HT1080 (cell line): ENCODE data around the gene RAD50. TPM values are rescaled to one million over a fixed set of nuclear protein-coding genes. Genes with fewer than 3 reads are reported as not detected.
"Not testable (repeated sequence)": the region's sequence is repeated elsewhere in the genome, so short reads cannot be mapped to it uniquely, and the experiment has no call there.

Experiments used
- DNase-seq: peaks from one replicate; pipeline ENCODE4 v3.0.0-alpha.2; 2015; ENCODE audit warnings: low read depth
- polyA plus RNA-seq, 2 experiments: library from polyadenylated mRNA; depleted of rRNA; stranded (reverse); fragments of >200 nt; gene quantifications; 2 replicates each; pipeline ENCODE4 v1.2.3, GENCODE V29; 2015
- total RNA-seq: library from RNA; depleted of rRNA; stranded (reverse); fragments of >200 nt; shearing (Covaris generic); gene quantifications from 2 replicates; pipeline ENCODE4 v1.2.3, GENCODE V29; 2014; rRNA removed

Gene RAD50
- 10.8 and 12.1 TPM in 2 replicates for total RNA-seq
- polyA plus RNA-seq (2015; cell fraction: cytosol; rRNA removed): 7.7 and 12.3 TPM in 2 replicates
- polyA plus RNA-seq (2015; cell fraction: nucleus; rRNA removed): 20.5 and 20.6 TPM in 2 replicates

GRCh38 chr5:132556763-132557477, at the start of gene RAD50:
TSS of gene RAD50 (plus strand) at chr5:132556977. CDS start at chr5:132557325, 348 bp downstream.
- peak; percentile 70 for DNase-seq

- peak; percentile 33 for DNase-seq
Observed at GRCh38 chr5:132510076-132510475, 46.7 kb upstream of the RAD50 start.

- DNase-seq: not testable (repeated sequence)
Observed at GRCh38 chr5:132513618-132514336, 43.0 kb upstream of the RAD50 start.

- not testable (repeated sequence) for DNase-seq
Observed at GRCh38 chr5:132522067-132522466, 34.7 kb upstream of the RAD50 start.

GRCh38 chr5:132524877-132525276, 31.9 kb upstream of the RAD50 start:
- not testable (repeated sequence) for DNase-seq

GRCh38 chr5:132525299-132525724, 31.5 kb upstream of the RAD50 start:
- no peak for DNase-seq

GRCh38 chr5:132526290-132526973, 30.3 kb upstream of the RAD50 start:
- DNase-seq: peak; percentile 61

- peak; percentile 7 for DNase-seq
Observed at GRCh38 chr5:132526974-132527564, 29.7 kb upstream of the RAD50 start.

GRCh38 chr5:132528021-132528420, 28.8 kb upstream of the RAD50 start:
- DNase-seq: no peak

GRCh38 chr5:132528866-132529634, 27.7 kb upstream of the RAD50 start:
- DNase-seq: no peak

- no peak for DNase-seq
Observed at GRCh38 chr5:132530946-132531345, 25.8 kb upstream of the RAD50 start.

- no peak for DNase-seq
Observed at GRCh38 chr5:132539716-132540115, 17.1 kb upstream of the RAD50 start.

GRCh38 chr5:132540149-132540548, 16.6 kb upstream of the RAD50 start:
- no peak for DNase-seq

GRCh38 chr5:132540764-132541163, 16.0 kb upstream of the RAD50 start:
- DNase-seq: no peak

- no peak for DNase-seq
Observed at GRCh38 chr5:132543472-132544201, 13.1 kb upstream of the RAD50 start, which contains the start of gene IL5. TSS of gene IL5 (minus strand) at chr5:132543522. CDS start at chr5:132543478, 44 bp downstream.

GRCh38 chr5:132546108-132546507, 10.7 kb upstream of the RAD50 start:
- no peak for DNase-seq

GRCh38 chr5:132547269-132547668, 9.5 kb upstream of the RAD50 start:
- no peak for DNase-seq

GRCh38 chr5:132548834-132549233, 7.9 kb upstream of the RAD50 start:
- not testable (repeated sequence) for DNase-seq

- no peak for DNase-seq
Observed at GRCh38 chr5:132549576-132549975, 7.2 kb upstream of the RAD50 start.
